ENCODE data around the gene MAPT. TPM values are rescaled to one million over a fixed set of nuclear protein-coding genes. Genes with fewer than 3 reads are reported as not detected.

MAPT gene
- total RNA-seq, 1 donor from 2014 or later: 2.9 TPM

DNA sequence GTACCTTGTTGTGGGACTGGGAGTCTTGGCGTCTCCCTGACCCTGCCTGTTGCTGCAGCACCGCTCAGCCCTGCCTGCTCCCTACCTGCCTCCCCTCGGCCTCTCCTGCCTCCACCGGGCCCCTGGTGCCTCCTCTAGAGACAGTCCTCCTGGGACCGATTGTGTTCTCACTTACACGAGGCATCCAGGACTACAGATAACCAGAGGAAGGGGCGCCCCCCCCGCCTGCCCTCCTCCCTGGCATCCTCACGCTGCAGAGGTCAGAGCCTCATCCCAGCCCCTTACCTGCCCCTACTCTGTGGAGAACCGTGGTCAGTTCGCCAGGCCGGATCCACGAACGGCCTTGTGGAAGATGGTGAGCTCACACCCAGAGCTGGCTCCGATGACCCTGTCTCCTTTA, 24.8 kb downstream of the MAPT start:
- no peak overlapping the region for H3K27ac Mint-ChIP-seq (ENCODE audit: unreplicated experiment)
- no peak for DNase-seq (ENCODE audit: low spot score)
- H3K4me3 Mint-ChIP-seq (ENCODE audit: unreplicated experiment): no peak overlapping the region
- TF ChIP-seq CTCF (IDR thresholded peaks at IDR 0.05): no peak
- H3K9me3 Mint-ChIP-seq (ENCODE audit: low read depth): no peaks in the 10 kb centered on the region
- peaks cover 32% of the 10 kb centered on the region for H3K27me3 Mint-ChIP-seq (ENCODE audit: low read depth)
- no peaks in the 10 kb centered on the region for H3K36me3 Mint-ChIP-seq (ENCODE audit: low read depth)
- H3K4me1 Mint-ChIP-seq (ENCODE audit: low read depth): no peaks in the 10 kb centered on the region

DNA sequence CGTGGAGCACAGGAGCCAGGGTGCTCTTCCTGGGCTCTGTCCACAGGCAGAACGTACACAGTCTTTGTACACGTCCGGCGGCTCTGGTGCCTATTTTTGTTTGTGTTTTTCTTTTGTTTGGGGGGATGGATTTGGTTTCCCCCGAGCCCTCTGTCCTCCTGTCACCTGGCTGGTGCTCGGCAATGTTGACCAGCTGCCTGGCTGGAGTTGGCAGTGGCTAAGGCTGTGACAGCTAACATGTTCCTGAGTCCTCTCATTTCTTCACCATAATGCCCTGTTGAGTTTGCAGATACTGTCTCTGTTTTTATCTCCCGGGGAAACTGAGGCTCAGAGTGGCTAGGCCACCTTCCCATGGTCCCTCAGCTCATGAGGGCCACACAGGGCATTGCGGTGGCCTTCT, 25.7 kb downstream of the MAPT start:
- Mint-ChIP-seq H3K4me3 (ENCODE audit: unreplicated experiment) (no peak overlapping the region), H3K27ac (ENCODE audit: unreplicated experiment) (no peak overlapping the region), H3K36me3 (ENCODE audit: low read depth) (no peaks in the 10 kb centered on the region), H3K9me3 (ENCODE audit: low read depth) (no peaks in the 10 kb centered on the region), H3K27me3 (ENCODE audit: low read depth) (peaks cover 35% of the 10 kb centered on the region), H3K4me1 (ENCODE audit: low read depth) (no peaks in the 10 kb centered on the region)
- DNase-seq (ENCODE audit: low spot score): no peak
- no peak for TF ChIP-seq CTCF (IDR thresholded peaks at IDR 0.05)

DNA sequence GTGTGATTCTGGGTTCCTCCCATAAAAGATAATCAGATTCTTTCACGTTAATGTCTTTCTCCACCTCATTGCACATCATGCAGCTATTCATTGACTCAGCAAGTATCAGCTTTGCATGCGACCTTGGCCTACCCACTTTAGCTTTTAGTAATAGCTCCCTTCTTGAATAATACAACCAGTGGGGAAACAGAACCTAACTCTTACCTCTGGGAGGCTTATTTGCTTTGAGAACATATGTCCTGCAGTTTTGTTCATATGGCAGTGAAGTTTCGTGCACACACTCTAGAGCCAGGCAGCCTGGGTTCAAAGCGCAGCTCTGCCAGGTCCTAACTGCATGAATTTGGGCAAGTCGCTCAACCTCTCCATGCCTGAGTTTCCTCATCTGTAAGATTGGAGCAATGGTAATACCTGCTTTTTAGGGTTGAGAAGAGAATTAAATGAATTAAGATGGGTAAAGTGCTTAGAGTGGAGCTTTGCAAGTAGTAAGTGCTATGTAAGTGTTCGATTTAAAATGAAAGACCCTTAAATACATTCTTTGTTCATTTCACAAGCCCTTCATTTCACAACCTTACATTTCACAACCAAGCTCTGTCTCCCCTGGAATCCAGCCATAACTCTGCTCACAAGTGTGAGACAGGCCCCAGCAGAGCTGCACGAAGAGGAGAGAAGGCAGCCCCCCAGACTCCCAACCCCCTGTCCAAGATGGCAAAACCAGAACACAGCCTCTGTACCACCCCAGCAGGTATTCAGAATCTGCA, 29.3 kb downstream of the MAPT start:
- no peaks in the 10 kb centered on the region for H3K4me1 Mint-ChIP-seq (ENCODE audit: low read depth)
- peaks cover 25% of the 10 kb centered on the region for H3K27me3 Mint-ChIP-seq (ENCODE audit: low read depth)
- no peaks in the 10 kb centered on the region for H3K36me3 Mint-ChIP-seq (ENCODE audit: low read depth)
- H3K4me3 Mint-ChIP-seq (ENCODE audit: unreplicated experiment): no peak overlapping the region
- H3K27ac Mint-ChIP-seq (ENCODE audit: unreplicated experiment): no peak overlapping the region
- H3K9me3 Mint-ChIP-seq (ENCODE audit: low read depth): no peaks in the 10 kb centered on the region
- DNase-seq (ENCODE audit: low spot score): no peak
- TF ChIP-seq CTCF (IDR thresholded peaks at IDR 0.05): no peak

DNA sequence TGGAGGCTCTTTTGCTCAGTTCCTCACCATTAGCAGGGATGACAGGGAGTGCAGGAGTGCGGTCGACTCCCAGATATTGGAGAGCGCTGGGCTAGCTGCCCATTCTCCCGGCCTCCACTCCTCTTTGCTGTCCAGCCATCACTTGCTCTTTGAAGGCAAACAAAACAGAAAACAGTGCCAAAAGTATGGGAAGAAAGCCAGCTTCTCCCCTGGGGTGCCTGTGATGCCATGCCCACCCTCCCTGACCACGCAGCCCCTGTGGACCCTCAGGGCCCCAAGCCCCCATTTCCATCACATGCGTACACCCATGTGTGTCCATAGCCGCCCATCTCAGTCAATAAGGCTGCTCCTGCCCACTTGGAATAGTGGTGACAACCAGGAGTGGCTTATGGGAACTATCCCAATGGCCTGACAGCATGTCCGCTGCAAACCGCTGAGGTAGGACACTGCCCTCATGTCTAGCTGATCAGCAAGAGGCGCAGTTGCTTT, 30.0 kb downstream of the MAPT start:
- DNase-seq (ENCODE audit: low spot score): no peak
- H3K27me3 Mint-ChIP-seq (ENCODE audit: low read depth): peaks cover 25% of the 10 kb centered on the region
- H3K9me3 Mint-ChIP-seq (ENCODE audit: low read depth): no peaks in the 10 kb centered on the region
- H3K27ac Mint-ChIP-seq (ENCODE audit: unreplicated experiment): no peak overlapping the region
- H3K4me1 Mint-ChIP-seq (ENCODE audit: low read depth): no peaks in the 10 kb centered on the region
- no peak for TF ChIP-seq CTCF (IDR thresholded peaks at IDR 0.05)
- no peaks in the 10 kb centered on the region for H3K36me3 Mint-ChIP-seq (ENCODE audit: low read depth)
- H3K4me3 Mint-ChIP-seq (ENCODE audit: unreplicated experiment): no peak overlapping the region

DNA sequence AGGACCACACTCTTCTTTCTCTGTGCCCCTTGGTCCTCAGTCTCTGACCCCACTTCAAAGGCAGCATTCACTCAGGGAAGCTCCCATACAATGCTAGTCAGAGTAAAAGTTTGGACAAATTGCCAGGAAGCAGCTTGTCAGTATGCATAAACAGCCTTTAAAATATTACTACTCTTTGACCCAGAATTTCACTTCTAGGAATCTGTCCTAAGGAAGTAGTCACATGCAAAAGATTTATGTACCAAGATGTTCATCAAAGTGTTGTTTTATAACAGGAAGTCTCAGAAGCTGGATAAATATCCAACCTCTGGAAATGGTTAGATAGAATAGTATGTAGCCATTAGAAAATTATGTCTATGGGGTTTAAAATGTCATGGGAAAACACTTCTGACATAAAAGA, 31.0 kb downstream of the MAPT start:
- Mint-ChIP-seq H3K4me1 (ENCODE audit: low read depth) (no peaks in the 10 kb centered on the region), H3K27ac (ENCODE audit: unreplicated experiment) (no peak overlapping the region), H3K9me3 (ENCODE audit: low read depth) (no peaks in the 10 kb centered on the region), H3K27me3 (ENCODE audit: low read depth) (peaks cover 30% of the 10 kb centered on the region), H3K4me3 (ENCODE audit: unreplicated experiment) (no peak overlapping the region), H3K36me3 (ENCODE audit: low read depth) (no peaks in the 10 kb centered on the region)
- no peak for TF ChIP-seq CTCF (IDR thresholded peaks at IDR 0.05)
- DNase-seq (ENCODE audit: low spot score): no peak

Measured in chondrocyte (in vitro differentiated cells).